Occipital lobe (tissue), 2 donors: ENCODE results near the gene MAST4. TPM values are rescaled to one million over a fixed set of nuclear protein-coding genes. Genes with fewer than 3 reads are reported as not detected.

ENCODE experiments used
- DNase-seq: peaks from one replicate; lab custom pipeline; 2025; lab: John Stamatoyannopoulos, UW
- total RNA-seq: library from RNA; depleted of rRNA; stranded (reverse); fragments of >200 nt; gene quantifications from one replicate; pipeline ENCODE4 v1.2.3, GENCODE V29; 2014

Gene MAST4
- total RNA-seq, 1 donor from 2014 or later, result 13.6 TPM

DNA sequence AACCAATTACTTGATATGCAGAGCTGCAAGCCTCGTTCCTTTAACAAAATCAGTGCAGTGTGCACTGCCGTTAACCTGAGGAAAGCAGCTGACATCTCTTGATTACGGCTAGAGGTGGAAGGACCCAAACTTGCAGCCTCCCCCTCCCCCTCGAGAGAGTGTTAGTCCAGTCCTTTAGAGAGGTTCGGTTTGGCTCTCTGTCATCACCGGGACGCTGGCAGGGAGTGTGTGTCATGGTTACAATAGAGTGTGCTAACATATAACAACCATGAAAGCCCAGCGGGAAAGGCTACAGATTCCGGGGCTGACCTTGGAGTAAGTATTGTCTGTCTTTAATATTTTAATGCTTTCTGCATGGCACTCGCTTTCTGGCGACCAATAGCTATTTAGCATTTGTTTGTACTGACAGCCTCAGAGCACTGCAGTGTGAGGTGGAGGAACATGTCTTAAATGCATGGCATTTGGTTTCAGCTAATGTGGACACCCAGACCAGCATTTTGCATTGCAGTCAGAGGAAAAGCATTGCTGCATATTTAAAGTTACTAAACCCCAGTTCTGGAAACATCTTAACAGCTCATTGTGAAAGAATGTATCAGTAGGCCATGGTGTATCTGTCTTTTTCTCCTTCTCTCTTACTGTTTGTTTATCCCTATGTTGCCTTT, 362.9 kb downstream of the MAST4 start:
- no peak for DNase-seq

DNA sequence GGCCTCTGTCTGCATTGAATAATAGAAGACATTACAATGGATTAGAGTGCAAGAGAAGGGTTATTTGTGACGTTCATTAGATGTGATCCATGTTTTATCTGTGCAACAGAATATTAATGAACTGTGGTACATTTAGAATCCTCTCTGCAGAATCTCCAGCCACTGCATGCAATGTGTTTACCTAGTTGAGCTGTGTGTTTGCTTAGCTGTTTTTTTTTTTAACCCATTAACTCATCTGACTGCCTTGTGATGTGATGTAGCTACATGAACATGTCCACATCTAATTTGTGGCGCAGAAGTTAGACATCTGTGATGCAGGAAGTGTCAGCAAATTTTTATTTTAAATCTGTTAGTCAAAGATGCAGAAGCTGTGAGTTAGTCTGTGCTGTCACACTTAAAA, 363.5 kb downstream of the MAST4 start:
- no peak for DNase-seq

DNA sequence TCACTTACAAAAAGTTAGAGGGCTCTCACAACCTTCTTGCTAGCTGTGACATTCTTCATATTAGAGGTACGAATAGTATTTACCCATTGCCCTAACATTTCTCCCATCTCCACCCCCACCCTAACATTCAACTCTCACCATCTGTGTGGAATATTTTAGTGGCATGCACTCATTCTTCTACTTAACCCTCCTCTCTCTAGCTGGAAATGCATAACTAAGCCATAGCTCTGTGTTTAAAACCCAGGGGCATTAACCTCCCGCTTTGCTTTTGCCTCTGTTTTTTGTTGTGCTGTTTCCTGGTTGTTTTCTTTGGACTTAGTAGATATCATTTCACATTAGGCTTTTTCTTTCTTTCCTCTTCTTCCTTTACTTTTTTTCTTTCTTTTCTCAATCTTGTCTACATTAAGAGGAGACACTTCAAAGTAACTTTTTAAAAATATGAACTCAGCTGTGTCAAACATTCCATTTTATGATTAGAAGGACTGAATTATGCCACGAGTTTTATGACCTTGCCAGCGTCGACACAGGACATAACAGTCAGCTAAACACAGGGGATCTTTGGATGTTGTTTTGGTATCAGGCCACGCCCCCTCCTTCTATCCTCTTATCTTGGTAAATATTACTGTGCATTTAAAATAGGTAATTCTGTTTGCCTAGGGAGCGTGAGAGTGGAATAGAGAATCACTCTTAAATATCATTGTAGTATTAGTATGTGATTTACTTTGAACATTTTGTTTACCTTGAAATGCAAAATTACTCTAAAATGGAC, 364.4 kb downstream of the MAST4 start:
- no peak for DNase-seq

DNA sequence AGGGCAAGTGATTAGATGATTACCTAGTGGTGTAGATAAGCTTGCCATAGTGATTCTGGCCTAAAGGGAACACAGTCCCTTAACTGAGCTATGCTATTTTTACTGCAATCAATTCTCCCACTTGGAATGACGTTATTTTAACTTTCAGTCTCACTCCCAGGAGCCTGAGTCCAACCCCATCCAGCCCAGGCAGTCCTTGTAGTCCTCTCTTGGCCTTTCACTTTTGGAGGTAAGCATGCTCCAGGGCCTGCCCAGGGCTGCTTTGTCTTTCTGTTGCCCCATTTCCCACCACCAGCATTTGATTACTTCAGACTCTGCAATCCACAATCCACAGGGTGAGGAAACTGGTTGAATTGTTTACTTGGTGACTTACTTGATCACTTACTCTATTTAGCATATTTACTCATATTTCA, 367.4 kb downstream of the MAST4 start:
- DNase-seq, result no peak

DNA sequence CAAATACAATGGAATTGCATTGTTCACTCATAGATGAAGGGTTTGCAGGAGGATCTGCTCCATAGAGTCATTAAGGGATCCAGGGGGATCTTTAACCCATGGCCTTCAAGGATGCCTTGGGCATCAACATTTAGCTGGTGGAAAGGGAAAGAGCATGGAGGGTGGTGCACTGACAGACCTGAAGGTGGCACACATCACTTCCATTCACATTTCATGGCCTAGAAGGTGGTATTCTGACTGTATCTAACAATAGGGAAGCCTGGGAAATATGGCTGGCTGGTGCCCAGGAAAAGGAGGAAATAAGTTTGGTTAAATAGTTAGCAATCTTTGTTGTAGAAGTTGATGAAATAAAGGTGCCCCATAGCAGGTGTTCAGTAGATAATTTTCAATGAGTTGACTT, 370.2 kb downstream of the MAST4 start:
- DNase-seq, result no peak

DNA sequence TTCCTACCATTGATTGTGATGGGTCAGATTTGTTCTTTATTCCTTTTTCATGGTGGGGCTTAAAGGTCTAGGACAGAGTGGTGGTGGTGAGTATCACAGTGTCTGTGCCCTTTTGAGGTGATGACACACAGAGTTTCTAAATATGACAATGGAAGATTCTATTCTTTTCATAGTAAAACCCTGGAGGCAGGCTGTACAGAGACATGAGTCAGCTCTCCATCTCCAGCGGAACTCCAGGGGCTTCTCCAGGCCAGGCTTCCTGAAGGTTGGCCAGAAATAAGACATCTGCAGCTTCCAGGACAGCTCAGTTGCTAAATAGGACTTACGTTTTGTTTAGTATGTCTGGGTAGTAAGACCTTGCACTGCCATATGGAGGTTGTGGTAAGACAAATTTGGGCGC, 370.9 kb downstream of the MAST4 start:
- no peak for DNase-seq

DNA sequence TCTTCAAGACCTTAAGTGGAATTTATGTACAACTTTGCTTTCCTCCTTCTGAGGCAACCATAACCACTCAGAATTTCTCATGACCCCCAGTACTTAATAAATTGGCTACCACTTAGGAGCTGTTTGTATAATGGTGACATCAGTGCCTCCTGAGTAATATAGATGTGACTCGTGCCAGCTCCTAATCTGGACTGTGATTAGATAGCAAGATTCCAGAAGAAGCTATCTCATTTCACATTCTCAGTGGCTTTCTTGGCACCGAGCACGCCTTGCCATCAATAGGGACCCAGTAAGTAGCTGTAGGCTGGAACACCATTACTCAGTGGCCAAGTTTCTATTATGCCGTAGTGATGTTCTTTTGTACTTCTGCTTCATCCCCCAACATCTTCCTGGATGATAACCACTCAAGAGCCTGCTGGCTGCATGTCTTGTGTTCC, 371.7 kb downstream of the MAST4 start:
- DNase-seq, result no peak

DNA sequence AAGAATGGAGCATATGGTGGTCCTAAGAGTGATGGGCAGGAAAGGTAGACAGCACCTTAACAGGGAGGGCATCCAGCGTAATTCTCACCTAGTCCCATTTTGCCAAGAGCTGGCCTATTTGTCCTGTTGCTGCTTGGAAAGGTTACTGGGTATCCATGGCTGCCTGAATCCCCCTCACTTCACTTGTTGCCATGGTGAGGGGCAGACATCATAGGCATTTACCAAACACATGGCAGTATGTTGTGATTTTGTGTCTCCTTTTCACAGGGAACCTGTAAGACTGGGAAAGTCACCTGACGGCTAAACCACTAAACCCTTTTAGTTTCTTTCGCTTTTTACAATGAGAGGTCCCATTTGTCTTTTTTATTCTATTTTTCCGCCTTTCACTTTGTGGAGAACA, 373.3 kb downstream of the MAST4 start:
- no peak for DNase-seq

DNA sequence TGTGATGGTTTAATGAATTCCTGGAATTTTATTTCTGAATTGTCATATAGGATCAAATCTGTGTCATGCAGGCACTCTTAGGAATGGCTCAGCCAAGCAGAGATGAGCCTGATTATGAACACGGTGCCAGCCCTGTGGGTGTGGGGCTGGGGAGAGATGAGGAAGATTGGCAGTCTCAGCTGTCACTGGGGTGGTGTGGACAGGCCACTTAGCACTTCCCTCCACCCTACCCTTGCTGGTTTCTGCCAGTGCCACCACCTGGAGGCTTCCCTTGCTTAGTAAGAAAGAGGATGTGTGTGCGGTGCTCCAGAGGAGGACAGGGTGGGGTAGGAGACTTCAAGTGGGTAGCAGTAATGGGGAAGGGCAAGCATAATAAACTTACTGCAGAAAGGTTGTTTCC, 373.8 kb downstream of the MAST4 start:
- no peak for DNase-seq

DNA sequence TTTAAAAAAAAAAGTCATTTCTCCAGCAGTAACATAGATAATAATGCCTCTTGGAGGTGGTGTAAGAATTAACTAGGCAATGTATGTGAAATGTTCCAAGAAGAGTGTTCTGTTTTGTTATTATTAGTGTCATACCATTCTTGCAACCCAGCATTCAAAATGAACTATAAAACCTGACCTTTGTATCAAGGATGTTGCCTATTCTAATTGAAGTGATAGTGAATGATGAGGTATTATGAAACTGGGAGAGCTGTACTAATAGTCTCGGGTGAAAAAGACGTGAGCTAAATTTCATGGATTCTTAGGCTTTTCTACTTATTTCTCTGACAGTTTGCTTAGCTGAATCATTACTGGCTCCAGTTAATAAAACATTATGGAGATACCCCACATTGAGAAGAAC, 375.8 kb downstream of the MAST4 start:
- no peak for DNase-seq

DNA sequence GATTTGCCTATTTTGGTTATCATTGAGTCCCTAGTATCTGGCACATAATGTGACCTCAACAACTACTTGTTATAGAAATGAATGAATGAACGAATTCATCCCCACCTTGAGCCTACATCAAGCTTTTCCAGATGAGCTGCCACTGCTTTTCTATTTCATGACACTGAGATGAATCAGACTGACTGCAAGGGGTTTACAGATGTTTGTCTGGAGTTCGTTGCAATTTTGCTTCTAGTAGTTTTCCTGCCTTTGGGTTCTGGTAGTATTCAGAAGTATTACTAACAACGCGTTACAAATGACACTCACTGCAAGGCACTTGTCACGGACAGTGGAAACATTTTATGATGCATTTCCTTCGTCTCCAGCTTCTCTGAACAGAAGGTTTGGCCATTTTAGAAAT, 378.1 kb downstream of the MAST4 start:
- no peak for DNase-seq

DNA sequence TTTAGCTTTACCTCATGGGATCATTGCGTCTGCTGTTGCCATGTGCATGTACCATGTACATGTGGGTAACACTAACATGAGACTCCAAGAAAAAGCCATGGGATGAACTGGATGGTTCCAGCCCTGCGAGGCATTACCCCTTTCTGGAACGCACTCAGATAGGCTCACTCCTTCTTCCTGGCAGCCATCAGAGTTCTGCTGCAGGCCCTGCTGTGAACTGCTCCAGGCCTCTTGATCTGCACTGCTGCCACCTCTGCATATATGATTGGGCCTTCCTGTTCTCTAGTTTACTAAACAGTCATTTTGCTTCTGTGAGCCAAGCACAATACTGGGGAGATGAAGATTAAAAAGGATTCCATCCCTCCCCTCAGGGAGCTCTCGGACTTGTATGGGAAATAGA, 379.9 kb downstream of the MAST4 start:
- no peak for DNase-seq

DNA sequence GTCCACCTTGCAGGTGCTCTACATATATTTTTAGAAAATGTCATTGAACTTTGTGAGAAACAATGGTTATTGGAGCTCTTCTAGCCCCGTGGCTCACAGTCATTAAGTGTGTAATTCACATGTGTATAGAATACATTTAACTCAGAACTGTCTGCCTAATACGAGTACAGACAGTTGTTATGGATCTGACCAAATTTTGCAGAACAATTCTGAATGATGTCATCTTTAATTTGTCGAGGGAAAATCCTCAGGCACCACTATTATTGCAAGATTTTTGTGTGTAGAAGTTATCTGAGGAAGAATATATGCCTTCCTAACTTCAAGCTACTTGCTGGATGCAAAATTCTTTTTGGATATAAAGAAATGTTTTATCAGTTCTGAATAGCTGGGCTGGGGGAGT, 383.5 kb downstream of the MAST4 start:
- no peak for DNase-seq

DNA sequence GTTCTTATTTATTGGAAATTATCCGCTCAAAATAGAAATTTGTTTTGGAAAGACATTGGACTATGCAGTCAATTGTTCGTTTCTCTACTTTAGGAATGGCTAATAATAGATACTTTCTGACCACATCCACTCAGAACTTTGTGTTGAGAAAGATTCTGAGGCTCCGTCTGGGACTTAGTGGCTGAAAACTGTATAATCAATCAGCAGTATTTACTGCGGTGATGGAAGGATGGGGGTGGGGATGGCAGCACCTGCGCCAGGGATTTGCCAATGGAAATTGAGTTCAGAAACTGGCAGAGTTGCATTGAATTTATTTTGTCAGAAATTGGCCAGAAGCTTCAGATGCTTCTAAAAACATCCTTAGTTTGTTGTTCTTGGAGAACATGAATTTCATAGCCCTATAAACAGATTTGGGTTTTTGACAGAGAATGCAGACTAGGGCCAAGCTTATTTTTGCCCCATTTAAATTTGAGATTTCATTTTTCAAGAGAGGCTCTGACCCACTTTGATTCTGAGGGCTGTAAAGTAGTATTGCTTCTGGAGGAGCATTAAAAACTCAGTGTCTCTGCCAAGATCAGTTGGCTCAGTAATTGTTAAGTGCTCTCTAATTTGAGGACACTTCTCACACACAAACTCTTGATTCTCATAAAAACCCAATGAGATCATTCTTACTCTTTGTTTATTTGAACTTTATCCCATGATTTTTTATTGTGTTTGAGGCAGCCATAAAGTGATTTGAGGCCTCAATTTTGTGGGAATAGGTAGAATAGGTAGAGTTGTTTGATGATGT, 385.3 kb downstream of the MAST4 start:
- no peak for DNase-seq

DNA sequence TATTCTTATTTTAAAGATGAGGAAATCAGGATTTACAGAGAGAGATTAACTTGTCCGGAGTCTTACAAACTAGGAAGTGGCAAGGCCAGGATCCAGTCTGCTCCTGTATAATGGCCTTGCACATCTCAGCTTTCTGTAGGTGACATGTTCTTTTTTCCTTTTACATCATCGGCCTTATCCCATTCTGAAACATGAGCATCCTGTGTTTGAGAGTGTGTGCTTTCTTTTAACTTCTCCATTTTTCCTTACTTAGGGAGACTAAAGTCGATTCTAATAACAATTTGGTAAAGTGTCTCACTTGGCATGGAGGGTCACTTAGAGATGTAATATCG, 385.8 kb downstream of the MAST4 start:
- DNase-seq, result no peak

DNA sequence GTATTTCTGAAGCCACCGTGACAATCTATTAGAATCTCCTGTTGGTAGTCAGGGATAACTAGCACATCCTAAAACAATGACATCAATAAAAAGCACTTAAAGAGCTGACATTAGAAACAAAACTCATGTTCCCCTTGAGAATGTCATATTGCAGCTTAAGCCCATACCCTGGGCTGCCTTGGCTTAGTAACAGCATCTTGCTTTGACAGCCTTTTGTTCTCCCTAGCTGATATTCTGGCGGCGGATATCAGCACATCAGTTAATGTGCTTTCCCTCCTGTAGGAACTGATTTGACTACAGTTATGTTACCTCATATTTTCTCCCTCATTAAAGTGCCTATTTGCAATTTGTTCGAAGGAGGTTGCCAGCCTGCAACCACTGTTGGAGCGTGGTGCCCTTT, 386.3 kb downstream of the MAST4 start:
- DNase-seq, result no peak

DNA sequence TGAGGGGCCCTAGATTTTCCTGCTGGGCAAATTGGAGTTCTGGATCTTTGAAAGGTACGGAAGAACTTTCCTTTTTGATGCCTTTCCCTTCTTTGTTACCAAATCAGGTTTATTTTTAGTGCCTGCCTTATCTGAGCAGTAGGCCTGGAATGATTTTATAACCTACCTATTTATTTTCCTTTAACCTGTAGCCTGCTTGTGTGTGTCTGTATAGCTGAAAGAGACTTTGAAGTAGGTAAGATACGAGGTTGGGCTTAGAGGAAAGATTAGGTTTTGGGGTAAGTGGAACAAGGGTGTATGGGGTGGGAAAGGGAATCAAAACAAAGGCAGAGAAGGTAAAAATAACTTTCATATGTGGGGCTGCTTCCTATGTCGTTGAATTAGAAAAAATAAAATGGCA, 389.2 kb downstream of the MAST4 start:
- DNase-seq, result no peak

DNA sequence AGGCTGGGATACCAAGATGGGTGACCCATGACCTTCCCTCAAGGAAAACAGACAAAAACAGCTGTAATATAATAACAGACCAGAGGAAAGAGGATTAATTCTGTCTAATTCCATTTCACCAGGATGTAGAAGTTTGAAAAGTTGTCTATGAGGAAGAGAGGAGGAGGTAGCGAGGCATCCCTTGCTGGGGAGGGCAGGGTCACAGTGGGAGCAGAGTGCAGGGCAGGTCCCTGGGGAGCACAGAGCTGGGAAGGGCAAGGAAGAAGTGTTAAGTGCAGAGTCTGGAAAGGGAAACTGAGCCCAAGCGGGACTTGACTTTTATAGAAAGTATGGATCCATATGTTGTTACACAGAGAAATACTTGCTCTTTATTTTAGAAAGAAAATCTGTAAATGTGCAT, 389.8 kb downstream of the MAST4 start:
- no peak for DNase-seq

DNA sequence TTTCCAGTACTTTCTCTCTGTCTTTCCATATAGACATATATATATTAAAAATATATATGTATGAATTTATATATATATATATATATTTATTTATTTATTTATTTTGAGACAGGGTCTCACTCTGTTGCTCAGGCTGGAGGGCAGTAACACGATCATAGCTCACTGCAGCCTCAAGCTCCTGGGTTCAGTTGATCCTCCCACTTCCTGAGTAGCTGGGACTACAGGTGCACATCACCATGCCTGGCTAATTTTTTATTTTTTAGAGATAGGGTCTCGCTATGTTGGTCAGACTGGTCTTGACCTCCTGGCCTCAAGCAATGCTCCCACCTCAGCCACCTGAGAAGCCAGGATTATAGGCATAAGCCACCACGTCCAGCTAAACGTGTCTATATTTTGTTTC, 390.3 kb downstream of the MAST4 start:
- no peak for DNase-seq

DNA sequence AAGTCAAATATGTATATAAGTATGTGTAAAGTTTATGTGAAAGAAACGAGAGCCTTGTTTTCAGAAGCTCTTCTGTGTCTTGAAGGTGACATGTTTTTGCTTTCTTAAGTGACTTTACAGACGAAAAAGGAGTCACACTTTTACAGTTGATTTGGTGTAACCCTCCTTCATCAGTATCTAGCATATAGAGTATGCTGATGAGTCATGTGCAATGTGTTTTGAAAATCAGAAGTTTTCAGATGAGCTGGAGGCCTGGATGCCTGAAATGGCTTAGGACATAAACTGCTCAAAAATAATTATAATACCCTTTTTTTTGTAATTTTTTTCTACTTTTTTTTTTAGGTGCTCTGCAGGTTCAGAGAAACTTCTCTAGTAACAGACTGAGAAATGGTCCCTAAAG, 390.9 kb downstream of the MAST4 start:
- no peak for DNase-seq

DNA sequence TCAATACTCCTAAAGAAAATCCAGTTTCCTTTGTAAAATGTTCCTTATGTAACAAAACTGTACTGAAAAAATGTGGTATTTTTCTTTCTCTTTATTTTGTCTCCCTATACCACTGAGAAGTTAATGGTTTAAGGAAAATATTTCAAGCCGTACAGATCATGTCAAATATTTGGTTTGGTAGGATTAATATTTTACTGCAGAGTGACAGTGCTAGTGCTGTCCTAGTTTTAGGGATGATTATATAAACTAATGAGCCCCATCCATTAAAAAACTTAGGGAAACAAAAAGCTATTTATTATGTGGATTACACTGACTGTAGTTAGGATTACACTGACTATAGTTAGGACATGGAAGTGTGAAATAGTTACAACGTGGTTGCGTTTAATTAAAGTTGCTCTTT, 391.3 kb downstream of the MAST4 start:
- no peak for DNase-seq

DNA sequence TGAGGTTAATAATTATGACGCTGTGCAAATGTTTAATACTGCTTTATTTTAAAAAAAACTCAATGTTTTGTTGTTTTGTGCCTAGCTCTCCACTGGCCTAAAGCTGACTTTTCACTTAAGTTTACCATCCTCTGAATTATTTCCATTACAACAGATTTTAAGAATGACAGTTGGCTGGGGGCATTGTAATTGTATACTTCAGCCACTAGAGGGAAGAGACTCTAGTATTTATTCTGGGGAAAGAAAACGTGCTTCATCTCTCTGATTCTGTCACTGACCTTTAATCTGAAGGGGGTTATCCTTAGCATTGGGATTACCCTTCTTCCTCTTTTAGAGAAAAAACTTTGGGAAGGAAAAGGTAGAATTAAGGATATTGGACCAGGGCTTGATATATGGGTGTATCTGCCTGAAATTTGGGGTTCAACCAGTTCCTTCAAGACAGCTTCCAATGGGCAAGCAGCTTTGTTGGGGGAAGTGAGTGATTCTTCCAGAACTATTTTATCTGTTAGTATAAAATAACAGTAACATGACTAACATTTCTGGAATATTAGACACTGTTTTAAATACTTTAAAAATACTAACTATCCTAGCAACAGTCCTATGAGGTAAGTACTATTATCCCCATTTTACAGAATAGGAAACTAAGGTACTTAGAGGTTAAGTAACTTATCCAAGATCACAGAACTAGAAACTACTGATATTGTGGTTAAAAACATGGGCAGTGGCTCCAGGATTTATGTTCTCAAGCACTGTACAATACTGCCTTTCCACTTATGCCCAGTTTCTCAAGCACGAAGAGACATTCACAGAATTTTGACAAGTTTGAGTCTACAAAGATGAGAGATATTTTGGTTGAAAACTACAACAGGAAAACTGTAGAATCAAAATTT, 392.0 kb downstream of the MAST4 start:
- DNase-seq, result no peak
